Stimulated activated CD8-positive, alpha-beta memory T cell treated with anti-CD3 and anti-CD28 coated beads, Interleukin-4, amount 100 ng/mL, for 4 hours (primary cell): ENCODE measurements around the gene HPN.
"Not testable (repeated sequence)": the region's sequence is repeated elsewhere in the genome, so short reads cannot be mapped to it uniquely, and the experiment has no call there.

ENCODE experiments used
- DNase-seq, 2 donors: peaks; one replicate each; pipeline ENCODE4 v3.0.0-alpha.2; 2020; ENCODE audit warnings: low read depth in 2 of 2, low spot score in 1 of 2

Gene HPN

DNA sequence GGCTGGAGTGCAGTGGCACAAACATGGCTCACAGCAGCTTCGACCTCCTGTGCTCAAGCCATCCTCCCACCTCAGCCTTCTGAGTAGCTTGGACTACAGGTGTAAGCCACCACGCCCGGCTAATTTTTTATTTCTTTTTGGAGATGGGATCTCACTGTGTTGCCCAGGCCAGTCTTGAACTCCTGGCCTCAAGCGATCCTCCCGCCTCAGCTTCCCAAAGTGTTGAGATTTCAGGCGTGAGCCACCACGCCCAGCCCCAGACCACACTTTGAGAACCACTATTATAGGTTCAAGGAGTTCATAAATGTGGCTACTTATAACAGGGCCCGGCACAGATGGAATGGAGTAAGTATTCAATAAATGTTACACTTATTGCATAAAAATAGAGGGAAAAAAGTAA lies 14.5 kb upstream of the HPN start:
- no peak for DNase-seq

GRCh38 chr19:35027851-35028599 lies 13.5 kb upstream of the HPN start:
- no peak for DNase-seq

DNA sequence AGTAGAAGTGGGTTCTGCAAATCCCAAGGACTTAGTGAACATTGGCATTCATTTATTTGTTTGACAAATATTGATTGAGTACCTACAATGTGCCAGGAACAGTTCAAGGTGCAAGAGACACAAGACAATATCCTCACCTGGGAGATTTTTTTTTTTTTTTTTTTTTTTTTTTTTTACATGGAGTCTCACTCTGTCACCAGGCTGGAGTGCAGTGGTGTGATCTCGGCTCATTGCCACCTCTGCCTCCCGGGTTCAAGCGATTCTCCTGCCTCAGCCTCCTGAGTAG lies 13.0 kb upstream of the HPN start:
- DNase-seq, result not testable (repeated sequence)

GRCh38 chr19:35029275-35029736 lies 12.2 kb upstream of the HPN start:
- not testable (repeated sequence) for DNase-seq

GRCh38 chr19:35029737-35030256 lies 11.7 kb upstream of the HPN start:
- DNase-seq, result no peak

DNA sequence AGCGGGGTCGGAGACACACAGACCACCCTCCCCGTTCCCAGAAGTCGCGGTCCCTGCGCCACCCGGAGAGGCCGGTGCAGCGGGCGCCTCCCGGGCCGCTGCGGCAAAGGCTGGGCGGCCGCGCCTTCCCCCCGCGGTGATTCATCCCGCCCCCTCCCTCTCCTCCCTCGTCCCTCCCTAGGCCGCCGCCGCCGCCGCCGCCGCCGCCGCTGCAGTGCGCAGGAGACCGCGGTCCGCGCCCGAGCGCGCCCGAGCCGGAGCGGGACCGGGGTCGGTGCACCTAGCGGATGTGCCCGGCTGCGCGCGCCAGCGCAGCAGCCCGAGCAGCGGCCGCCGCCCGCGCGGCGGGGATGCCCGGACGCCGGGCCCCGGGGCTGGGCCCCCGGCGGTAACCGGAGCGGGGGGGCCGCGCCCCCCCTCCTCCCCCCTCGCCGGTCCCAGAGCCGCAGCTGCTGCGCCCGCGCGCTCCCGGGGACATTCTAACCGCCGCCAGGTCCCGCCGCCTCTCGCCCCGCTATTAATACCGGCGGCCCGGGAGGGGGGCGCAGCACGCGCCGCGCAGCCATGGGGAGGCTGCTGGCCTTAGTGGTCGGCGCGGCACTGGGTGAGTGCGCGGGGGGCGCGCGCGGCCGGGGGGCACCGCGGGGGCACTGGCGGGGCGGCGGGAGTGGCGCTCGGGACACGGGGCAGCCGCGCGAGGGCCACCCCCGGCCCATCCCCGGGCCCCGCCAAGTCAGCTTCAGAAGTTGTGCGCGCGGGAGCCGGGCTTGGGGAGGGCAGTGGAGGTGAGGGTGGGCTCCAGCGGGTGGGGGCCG lies 11.1 kb upstream of the HPN start, which contains the start of gene SCN1B:
TSS of gene SCN1B (plus strand) at position 214 of the 815 bp plus-strand sequence. CDS start at position 565, 351 bp downstream.
- peak; percentile 30 to 37 for DNase-seq

- DNase-seq, result no peak
Observed at GRCh38 chr19:35031072-35031881, 10.2 kb upstream of the HPN start.

DNA sequence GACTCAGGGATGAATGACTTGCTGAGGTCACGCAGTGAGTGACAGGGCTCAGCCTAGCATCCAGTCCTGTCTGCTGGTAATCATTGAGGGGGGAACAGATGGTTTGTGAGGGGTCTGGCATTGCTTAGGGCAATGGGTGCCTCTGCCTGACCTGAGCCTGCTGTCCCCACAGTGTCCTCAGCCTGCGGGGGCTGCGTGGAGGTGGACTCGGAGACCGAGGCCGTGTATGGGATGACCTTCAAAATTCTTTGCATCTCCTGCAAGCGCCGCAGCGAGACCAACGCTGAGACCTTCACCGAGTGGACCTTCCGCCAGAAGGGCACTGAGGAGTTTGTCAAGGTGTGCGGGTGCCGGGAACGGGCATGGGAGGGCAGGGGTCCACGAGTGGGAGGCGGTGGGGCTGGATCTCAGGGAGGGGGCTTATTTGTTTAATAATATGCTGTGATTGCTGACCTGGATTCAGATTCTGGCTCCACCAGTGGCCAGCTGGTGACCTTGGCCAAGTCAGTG lies 9.1 kb upstream of the HPN start:
- no peak for DNase-seq

DNA sequence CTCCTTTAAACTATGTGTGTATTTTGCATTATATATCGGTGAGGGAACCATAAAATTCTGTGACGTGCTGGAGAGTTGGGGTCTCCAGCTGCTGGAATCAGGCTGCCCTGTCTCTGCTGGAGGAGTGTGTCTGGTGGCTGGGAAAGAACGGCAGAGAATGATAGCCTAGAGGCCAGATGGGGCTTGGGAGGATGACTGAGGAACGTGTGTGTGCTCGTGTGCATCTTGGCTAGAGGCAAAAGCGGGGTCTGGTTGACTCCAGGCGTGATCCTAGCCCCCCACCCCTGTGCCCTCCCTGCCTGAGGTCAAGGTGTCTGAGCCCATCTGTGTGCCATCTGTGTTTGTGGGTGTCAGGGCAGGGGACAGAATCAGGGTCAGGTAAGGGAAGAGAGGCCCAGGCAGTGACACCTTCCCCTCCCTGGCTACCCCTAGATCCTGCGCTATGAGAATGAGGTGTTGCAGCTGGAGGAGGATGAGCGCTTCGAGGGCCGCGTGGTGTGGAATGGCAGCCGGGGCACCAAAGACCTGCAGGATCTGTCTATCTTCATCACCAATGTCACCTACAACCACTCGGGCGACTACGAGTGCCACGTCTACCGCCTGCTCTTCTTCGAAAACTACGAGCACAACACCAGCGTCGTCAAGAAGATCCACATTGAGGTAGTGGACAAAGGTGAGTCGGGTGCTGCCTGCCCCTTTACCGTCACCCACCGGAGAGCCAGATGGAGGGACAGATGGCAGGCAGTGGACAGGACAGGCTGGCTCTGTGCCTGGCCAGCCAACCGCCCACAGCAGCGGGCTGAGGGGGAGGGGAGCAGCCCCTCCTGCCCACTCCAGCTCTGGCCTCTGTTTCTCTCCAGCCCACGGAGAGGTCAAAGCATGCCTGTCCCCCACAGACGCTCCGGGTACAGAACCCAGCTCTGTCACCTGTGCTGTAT lies 8.2 kb upstream of the HPN start:
- DNase-seq, result no peak

DNA sequence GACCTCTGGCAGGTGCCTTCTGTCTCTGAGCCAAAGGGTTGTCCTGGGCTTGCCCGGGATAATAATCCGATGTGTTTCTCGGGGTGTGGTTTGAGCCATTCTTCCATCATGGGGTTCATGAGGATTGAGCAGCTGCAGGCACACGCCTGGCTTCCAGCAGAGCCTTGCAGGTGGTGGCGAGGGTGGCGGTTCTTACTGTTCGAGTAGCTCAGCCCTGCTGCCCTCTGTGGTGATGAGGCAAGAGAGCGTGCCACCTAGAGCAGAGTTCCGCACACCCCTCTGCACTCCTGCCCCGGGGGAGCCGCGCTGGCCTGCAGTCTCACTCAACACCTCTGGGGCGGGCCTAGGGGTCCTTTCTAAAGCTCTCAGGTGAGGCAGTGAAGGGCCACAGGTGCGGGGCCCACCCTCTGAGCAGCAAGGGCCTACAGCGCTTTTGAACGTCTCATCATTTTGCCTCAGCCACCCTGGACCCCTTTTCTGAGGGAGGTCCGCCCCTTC lies 7.5 kb upstream of the HPN start:
- no peak for DNase-seq

- no peak for DNase-seq
Observed at GRCh38 chr19:35034588-35035382, 6.7 kb upstream of the HPN start.

DNA sequence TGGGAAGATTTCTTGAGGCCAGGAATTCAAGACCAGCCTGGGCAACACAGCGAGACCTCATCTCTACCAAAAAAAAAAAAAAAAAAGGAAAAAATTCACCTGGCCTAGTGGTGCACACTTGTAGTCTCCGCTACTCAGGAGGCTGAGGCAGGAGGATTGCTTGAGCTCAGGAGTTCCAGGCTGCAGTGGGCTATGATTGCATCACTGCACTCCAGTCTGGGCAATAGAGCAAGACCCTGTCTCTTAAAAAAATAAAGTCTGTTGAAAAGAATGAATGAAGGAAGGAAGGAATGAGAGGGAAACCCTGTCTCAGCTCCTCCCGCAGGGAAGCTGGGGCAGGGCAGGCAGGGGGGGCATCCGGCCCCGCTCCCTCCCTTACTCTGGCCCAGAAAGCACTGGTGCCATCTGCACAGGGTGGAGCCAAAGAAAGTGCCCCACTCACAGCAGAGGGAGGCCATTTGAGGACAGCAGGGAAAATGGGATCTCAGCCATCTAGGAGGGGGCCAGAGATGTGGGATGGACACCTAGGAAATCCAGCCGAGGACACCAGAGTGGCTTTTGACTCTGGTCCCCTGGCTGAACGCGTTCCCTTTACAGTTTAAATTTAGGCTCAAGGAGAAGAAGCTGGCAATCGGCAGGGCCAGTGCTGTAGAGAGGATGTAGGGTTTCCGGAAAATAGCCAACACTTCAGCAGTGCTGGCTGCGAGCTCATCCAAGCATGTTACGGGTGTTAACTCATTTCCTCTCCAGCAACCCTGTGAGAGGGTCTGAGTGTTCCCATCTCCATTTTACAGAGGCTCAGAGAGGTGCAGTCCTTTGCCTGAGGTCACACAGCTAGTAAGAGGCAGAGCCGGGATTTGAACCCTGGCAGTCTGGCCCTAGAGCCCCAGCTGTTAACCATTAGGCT lies 3.6 kb upstream of the HPN start:
- DNase-seq, result no peak

GRCh38 chr19:35038623-35039512 lies 2.7 kb upstream of the HPN start:
- no peak for DNase-seq

DNA sequence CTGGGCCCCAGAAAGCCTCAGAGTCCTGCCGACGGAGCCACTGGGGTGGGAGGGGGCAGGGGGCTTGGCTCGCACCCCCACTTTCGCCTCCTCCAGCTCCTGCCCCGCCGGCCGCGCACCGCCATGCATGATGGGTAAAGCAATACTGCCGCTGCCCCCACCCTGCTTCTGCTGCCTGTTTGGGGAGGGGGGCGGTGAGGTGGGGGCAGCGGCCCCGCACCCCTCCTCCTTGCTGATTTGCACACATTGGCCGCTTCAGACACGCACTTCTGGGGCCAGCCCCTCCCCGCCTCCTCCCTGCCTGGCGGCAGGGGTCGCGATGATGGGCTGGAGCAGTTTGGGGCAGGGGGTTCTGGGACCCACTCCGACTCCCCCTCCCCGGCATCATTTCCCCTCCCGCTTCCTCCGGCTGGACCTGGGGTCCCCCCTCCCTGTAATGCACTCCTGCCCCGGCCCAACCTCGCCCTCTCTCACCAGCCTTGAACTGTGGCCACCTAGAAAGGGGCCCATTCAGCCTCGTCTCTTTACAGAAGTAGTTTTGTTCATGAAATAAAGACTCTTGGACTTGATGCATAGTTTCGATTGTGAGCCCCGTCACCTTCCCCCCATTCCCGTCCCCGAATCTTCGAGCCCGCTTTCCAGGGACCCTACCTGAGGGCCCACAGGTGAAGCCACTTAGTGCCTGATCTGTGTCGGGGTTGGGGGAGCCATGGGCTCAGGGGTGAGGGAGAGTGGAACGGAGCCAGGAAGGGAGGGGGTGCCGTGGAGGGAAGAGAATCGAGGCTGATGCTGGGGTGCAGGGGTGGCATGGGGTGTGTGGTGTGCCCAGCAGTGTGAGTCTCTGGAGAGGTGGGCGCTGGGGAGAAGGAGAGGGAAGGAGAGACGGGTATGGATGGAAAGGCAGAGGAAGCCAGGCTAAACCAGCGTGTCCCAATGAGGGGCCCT lies 1.4 kb upstream of the HPN start:
- DNase-seq, result no peak

DNA sequence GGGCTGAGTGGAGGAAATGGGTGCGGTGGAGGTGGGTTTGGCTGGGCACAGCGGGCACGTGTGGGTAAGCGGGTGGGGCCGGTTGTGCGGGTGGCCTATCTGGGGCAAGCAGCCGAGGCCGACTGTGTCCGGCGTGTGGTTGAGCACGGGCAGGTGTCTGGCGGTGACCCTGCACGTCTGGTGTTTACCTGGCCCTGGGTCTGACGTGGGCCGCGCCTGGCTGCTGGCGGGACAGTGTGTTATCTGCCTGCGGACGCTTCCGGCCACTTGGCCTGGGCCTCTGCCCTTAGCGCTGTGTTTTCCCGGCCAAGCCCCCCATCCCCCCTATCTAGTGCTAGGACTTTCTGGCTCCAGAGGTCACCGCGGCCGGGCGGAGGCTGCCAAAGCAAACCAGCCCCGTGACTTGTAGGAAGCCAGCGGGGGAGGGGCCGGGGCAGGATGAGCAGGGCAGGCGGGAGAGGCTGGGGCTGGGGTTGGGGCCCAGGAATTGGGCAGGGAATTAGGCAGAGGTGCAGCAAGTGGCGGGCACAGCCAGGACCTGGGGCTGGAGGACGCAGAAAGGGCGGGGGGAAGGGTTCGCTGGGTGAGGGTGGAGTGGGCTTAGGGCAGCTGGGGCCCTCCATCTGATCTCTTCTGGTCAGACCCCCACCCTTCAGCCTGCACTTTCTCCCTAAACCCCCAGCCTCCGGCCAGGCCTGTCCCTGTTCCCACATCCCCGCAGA lies 534 bp upstream of the HPN start:
- DNase-seq, result no peak
